ENCODE results near the gene PTPRR. TPM values are rescaled to one million over a fixed set of nuclear protein-coding genes. Genes with fewer than 3 reads are reported as not detected.
A peak's percentile ranks its signal among the peaks of the same experiment; 100 is the strongest.
"Not testable (repeated sequence)": the region's sequence is repeated elsewhere in the genome, so short reads cannot be mapped to it uniquely, and the experiment has no call there.

Gene PTPRR
- polyA plus RNA-seq, 4 donors, result 0.08 to 0.79 (median 0.44) TPM

DNA sequence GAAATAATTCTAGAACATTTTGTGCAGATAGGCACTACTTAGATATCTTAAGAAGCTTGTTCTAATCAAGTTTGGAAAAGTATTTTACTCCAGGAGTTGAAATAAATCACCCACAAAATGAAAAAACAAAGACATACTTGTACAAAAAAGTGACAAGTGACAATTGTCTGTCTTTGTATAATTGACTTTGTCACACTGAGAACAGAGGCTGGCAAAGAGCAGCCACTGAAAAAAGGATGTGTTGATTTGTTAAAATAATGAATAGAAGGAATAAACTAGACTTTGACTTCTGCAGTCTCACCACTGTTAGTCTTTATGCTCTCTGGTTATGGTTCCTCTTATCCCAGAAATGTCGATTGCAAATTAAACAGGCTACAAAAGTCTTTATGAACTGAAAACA, 77.6 kb downstream of the PTPRR start:
- no peak for DNase-seq (ENCODE audit: low read depth in 4 of 4, low spot score in 3 of 4)

DNA sequence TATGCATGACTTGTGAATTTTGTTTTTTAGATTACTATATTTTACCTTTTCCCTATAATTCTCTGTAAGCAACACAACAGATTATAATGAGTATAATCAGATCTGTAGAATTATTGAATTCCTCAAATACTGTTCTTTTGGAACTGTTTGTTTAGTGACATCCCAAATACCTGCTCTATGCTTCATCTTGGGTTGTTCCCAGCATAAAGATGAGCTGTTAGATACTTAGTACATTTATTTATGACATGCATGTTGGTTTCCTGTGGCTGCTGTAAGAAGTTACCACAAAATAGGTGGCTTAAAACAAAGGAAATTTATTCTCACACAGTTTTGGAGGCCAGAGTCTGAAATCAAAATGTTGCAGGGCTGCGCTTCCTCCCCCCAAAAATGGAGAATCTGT, 78.4 kb downstream of the PTPRR start:
- DNase-seq (ENCODE audit: low read depth in 4 of 4, low spot score in 3 of 4), result no peak

DNA sequence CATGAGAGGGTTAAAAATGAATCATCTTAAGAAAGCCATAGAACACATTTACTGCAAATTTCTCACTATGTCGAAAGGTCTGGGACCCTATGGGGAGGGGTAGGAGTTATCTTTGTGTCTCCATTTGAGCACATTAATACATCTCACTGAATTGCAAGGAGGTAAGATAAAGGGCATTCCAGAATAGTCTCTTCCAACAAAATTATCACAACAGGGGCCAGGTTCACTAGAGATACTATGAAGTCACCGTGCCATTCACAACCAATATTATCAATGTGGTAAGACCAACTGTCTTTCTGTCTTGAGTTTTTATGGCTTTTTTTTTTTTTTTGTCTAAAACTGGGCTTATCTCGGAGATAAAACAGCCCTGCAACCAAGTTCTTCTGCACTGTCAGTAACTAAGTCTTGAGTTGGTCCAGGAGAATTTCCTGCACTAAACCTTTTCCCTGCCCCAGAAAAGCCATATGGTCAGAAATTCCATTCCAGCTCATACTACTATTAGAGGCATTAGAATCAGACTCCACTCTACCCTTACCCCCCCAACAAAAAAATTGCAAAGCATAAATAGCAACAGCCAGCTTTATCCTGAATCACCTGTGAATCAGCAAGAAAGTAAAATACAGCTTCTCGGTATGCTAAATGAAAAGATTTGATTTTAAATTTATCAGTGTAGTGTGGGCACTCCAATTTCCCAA, 79.7 kb downstream of the PTPRR start:
- DNase-seq (ENCODE audit: low read depth in 4 of 4, low spot score in 3 of 4), result no peak

DNA sequence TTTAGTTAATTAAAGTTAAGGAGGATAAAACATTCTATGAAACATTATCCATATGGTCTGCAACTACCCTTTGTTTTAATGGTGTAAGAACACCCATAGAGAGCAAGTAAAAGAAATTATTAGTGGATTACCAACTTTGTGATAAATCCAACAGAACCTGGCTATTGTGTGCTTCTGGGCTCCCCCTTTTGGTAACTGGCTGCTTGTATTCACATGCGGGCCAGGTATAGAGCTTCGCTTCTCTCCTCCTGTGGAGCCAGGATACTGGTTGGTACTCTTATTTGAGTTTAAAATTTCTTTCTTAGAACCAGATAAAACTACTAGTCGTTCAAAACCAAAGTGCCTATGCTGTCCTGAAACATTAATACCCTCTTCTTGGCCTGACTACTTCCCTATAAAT, 81.0 kb downstream of the PTPRR start:
- DNase-seq (ENCODE audit: low read depth in 4 of 4, low spot score in 3 of 4), result no peak

DNA sequence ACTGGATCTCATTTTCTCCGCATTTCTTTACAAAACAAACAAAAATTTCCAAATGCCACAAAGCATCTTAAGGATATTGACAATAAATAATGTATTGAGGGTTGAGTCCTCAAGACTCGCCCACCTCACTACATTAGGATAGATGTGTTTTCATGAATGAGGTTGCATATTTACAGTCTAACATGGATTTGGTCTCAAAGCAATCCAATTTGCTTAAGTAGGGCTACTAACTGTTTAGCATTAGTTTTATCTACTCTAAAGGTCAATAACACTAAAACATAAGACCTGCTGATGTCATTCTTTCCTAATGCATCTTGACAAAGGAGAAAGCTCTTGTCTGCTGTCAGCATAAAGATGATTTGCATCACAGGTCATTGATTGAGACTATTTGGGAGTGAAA, 82.4 kb downstream of the PTPRR start:
- DNase-seq (ENCODE audit: low read depth in 4 of 4, low spot score in 3 of 4), result no peak

DNA sequence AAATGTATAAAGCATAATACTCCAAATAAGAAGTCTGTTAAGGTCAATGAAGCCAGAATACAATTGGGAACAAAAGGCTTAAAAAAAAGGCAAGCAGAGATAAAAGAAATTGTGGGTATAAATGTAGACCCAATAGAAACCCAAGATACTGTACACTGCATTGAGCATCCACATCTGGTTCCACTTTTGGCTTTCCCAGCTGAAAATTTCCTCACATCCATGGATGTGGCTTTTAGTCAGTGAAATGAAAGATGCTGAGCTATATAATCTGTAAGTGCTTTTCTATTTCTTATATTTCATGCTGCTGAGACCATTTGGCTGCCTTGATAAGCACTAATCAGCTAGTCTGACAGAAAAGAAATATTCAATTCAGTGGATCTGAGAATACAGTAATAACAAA, 83.5 kb downstream of the PTPRR start:
- no peak for DNase-seq (ENCODE audit: low read depth in 4 of 4, low spot score in 3 of 4)

DNA sequence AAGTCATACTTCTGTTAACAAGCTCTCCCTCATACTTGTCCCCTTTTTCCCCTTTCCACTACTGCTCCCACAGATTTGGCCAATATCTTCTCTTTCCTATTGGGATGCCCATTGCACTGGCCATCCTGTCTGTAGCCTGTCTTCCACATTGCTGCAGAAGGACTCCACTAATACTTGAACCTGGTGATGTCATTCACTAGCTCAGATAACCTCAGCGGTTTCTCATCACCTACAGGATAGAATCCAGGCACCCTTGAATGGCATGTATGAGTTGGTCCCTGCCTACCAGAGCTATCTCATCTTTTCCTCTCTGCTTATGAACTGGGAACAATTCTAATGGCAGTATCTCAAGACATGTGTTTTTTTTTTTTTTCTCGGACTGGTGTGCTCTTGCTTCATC, 84.6 kb downstream of the PTPRR start:
- no peak for DNase-seq (ENCODE audit: low read depth in 4 of 4, low spot score in 3 of 4)

DNA sequence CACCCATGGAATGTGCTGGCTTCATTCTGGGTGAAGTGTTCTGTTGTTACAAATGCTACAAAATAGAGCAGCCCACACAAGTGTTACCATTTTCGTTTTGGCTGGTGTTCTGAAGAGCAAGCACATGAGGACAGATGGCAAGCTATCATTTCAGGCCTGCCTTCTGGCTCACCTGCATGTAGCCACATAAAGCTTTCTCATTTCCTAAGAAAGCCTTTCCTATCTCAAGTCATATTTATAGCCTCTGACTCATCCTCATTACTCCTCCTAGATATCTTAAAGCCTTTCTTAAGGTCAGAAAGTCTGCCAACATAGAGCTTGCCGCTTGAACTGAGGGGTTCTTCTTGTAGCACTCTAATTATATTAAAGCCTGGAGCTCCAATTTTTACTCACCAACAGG, 89.0 kb downstream of the PTPRR start:
- DNase-seq (ENCODE audit: low read depth in 4 of 4, low spot score in 3 of 4), result no peak

DNA sequence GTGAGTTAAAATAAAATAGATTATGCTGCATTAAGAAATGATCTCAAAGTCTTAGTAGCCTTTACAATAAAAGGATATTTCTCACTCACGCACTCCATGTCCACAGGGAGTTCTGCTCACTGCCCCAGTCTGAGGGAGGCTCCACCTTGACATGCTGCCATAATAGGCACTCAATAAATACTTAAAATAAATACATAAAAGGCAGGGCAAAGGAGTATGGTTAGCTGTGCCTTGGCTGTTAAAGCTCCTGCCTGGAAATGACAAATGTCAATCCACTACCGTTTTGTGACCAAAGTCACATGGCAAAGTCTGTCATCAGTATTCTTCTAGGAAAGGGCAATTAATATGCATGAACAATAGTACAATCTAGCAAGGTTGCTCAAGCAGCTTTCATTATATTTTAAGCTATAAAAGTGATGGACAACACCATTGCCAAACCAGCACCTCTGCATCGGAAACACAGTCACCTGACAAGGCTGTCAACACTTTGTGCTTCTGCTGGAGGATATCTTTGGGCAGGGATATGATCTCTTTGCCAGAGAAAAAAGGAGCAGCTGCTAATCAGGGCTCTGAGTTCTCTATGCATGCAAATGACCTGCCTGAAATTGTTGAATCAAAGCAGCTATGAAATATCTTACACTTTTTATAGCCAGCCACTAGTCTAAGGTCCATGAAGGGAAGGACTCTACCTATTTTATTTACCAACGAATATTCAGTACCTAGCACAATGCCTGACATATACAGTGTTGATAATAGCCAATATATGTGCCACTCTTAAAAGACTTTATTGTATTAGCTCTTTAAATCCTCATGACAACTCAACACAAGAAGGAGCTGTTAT, 90.1 kb downstream of the PTPRR start:
- no peak for DNase-seq (ENCODE audit: low read depth in 4 of 4, low spot score in 3 of 4)

DNA sequence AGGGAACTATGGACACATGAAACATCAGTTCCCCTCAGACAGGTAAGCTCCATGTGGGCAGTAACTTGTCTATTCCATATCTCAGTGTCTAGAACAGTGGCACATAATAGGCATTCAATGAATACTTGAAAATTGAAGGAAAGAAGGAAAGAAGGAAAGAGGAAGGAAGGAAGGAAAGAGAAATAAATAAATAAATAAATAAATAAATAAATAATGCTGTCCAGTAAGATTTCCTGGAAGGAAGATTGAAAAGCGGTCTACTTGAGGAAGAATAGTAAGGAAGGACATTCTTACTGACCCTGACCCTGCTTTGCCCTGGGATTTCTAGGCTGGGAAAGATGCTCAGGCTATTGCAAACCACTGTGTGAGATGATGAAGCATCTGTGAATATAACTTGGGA, 91.5 kb downstream of the PTPRR start:
- no peak for DNase-seq (ENCODE audit: low read depth in 4 of 4, low spot score in 3 of 4)

DNA sequence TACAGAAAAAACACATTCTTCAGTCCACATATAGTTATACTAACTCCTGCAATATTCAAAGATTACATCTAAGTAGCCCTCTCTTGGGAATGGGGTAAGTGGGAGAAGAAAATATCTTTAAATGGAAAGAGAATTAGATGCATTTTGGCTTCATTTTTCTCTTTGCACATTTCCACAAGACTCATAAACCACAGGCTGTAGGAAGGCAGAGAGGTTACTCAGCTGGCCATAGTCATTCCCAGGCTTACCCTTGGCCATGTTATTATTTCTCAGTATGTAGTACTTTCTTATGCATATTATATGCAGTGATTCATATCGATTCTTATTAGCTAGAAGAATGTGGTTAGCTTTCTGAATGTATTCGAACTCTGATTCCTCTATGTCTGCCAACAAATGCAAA, 92.2 kb downstream of the PTPRR start:
- DNase-seq (ENCODE audit: low read depth in 4 of 4, low spot score in 3 of 4), result no peak

DNA sequence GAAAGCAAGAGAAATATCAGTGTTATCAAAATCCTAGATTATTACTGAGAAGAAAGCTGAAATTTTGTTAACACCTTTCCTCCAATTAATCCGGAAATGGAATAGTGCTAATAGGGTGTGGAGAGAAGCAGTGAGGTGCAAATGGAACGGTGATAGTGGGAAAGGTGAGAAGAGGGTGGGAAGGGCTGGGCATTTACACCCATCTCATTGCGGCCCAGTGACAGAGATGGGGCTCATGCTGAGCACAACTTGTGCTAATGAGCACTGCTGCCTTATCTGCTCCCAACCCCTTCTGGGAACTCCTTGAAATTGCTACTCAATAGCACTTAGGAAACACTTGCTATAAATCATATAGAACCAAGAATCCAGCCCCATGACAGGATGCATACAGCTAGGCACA, 94.4 kb downstream of the PTPRR start:
- DNase-seq (ENCODE audit: low read depth in 4 of 4, low spot score in 3 of 4), result no peak

DNA sequence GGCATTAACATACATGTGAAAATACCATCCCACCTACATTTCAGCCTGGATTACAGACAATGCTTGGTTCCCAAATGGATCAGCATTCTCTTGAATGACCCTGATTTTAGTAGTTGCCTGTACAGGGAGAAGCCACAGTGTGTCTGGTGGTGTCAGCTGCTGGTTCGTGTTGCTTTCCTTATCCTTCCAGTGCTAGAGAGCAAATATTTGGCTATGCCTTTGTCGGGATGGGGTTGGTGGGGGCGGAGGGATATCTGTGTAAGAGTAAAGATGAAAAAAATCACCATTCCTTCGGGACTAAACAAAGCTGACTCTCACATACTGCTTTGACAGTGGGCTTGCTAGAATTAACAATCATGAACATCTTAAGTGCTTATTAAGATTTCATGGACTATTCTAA, 96.0 kb downstream of the PTPRR start:
- no peak for DNase-seq (ENCODE audit: low read depth in 4 of 4, low spot score in 3 of 4)

DNA sequence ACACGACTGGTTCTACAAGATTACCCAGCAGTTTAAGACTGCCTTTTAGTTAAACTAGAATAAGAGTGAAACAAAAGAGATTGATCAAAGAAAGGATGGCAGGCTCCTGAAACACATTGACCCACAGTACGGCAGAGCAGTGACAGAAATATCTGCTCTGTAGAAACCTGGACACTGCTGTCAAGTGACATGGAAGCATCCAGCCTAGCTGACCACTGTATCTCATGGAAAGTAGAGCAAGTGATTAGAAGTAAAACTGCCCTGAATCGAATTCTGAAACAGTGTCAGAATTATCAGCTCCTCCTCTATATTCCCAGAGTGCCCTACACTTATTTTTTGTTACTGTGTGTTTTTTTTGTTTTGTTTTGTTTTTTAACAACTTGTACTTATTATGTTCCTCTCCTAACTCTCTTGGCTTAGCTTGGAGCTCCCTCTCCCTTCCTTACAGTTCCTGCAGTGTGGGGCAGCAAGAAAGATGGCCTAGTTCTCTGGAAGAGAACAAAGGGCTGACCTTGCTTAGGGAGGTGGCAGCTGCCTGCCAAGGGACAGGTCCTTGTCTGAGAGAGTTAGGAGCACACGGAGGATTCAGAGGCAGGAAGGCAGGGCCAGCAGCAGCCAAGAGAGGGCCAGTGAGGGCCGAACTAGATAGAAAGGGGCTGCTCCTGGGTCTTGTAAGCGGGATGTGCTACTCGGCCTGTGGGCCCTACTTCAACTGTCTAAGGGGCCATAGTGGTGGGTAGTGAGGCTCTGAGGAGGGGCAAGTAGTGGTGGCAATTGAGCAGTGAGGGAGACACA, 97.2 kb downstream of the PTPRR start:
- DNase-seq (ENCODE audit: low read depth in 4 of 4, low spot score in 3 of 4), result no peak

DNA sequence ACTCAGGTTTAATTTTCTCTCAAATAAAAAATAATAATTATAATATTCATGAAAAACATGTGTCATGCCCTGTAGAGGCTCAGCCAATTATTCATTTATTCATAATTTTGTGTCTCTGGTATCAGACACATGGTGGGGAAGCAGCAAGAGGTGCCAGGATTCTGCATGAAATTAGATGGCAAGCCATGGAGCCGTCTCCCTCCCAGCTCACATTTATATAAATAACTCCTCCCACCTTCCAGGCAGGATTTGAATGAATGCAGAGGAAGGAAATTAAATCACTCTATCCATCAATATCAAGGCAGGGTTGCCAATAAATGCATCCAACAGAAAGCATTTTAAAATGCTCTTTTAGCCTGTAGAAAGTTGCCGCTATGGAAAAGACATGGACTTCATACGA, 98.1 kb downstream of the PTPRR start:
- no peak for DNase-seq (ENCODE audit: low read depth in 4 of 4, low spot score in 3 of 4)

DNA sequence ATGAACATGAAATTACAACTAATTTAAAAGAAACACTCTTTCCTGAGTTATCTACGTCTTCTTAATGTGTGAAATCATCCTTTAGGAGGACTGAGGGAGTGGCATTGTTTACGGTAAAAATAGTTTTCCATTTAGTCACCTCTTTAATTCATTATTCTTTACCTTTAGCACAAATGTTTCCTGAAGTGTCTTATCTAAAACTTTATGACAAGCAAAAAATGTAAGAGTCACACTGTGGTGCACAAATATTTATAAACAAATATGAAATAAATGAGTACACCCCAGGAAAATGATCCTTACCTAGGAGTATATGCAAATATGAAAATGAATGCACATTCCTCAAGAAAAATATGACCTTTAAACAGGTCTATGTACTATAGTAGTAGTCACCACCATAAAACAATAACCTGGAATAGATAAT, 104.6 kb downstream of the PTPRR start:
- DNase-seq (ENCODE audit: low read depth in 4 of 4, low spot score in 3 of 4), result no peak

DNA sequence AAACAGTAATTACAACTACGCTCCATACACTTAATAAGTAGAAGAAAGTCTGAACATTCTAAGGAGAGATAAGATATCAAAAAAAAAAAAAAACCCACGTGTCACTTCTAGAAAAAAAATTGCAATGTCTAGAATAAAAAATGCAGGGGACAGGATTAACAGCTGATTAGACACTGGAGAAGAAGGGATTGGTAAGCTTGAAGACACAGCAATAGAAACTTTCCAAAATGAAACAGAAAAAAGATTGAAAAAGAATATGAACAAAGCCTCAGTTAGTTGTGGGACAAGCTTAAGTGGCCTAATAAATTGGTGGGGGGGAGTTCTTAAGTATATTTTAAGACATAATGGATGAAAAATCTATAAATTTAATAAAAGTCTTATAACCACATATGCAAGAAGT, 105.5 kb downstream of the PTPRR start:
- DNase-seq (ENCODE audit: low read depth in 4 of 4, low spot score in 3 of 4), result no peak

DNA sequence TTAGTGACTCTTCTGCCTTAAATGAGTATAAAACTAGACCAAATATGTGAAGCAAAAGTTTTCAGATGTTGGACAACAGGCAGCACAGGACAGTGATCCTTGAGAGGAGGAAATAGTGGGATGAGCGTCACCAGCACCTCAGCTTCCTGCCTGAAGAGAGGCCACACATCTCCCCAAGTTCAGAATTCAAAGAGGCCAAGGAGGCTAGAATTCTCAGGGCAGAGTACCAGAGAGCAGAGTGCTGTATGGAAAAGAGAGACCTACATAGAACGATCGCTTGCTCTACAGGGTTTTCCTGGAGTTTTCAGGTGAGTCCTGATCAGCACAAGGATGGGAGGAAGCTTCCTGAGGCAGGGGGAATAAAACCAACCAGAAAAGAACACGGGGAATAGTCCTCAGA, 107.0 kb downstream of the PTPRR start:
- DNase-seq (ENCODE audit: low read depth in 4 of 4, low spot score in 3 of 4), result no peak

DNA sequence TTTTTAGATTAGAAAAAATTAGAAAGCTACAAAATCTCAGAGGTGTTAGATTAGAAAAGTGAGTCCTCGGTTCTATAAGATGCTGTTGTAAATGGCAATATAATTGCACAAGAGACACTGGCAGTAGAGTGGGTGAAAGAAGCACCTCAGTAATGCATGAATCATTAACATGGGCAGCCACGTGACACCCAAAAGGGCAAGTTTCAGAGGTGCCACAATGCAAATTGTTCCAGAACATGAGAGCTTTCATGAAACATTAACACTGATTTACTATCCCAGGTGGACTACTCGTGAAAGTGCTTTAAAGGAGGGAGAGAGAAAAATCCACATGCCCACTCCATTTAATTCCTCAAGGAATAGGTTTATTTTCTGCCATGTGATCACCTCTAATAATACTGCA, 108.4 kb downstream of the PTPRR start:
- peak in 3 of 4 donors; percentile 18 to 35 (median 22) for DNase-seq (ENCODE audit: low read depth in 4 of 4, low spot score in 3 of 4)

DNA sequence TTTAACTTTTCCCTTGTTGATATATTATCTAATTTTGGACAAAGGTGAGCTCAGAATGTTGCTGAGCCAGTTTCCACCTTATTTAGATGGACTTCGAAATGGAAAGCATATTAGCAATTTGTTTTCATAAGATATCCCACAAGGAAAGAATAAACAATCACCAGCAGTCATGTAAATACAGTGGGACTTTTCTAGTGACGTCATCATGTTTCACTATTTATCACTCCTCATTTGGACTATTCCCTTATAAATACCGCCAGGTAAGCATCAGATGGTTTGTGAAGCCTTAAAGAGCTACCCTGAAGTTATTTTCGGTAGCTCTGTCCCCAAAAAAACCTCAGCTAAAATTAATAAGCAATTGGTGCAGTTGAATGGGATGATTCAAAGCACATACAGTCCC, 110.7 kb downstream of the PTPRR start:
- DNase-seq (ENCODE audit: low read depth in 4 of 4, low spot score in 3 of 4), result no peak

DNA sequence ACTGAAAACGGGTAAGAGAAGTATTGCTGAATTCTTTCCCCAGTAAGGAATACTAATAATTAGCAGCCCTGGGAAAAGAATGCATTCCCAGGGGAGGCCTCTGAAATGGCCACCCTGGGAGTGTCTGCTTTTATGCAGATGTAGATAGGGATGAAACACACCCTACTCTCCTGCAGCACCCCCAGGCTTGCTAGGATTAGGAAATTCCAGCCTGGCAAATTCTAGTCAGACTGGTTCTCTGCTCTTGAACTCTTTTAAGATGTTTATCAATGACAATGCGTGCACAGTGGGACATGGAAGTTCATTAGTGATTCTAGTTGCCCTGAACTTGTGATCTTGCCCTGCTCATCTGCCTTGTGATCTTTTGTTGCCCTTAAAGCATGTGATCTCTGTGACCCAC, 112.5 kb downstream of the PTPRR start:
- not testable (repeated sequence) for DNase-seq (ENCODE audit: low read depth in 4 of 4, low spot score in 3 of 4)

DNA sequence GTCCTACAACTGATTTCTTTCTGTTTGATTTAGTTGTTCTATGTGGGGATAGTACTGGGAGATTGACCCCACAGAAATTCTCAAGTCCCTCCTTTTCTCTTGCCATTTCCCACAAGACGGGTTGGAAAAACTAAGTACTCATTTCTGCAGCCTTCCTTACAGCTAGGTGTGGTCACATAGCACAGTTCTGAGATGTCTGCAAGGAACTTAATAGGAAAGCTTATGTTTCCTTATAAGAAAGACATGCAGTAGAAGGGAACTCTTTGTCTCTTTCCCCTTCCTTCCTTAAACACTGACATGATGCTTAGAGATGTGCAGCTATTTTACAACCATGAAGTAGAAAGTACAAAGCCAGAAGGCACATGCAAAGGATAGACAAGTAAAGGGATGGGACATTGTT, 113.7 kb downstream of the PTPRR start:
- no peak for DNase-seq (ENCODE audit: low read depth in 4 of 4, low spot score in 3 of 4)
